Kidney (tissue), 14 donors: ENCODE measurements around the gene VLDLR. TPM values are rescaled to one million over a fixed set of nuclear protein-coding genes. Genes with fewer than 3 reads are reported as not detected.

Source experiments
- DNase-seq, 5 donors: peaks; one replicate each; pipeline ENCODE4 v3.0.0-alpha.2; 2013 to 2020
- FAIRE-seq: peaks from 2 replicates; lab custom pipeline; 2012; peaks lifted over from hg19 to GRCh38; lab: Jason Lieb, UNC
- H3K27ac ChIP-seq, 2 donors: one replicate each; pipeline ENCODE4 v1.7.0; 2013; ENCODE audit warnings: low read depth in 2 of 2, low read length in 2 of 2, inconsistent platforms in 1 of 2
- H3K27me3 ChIP-seq: one replicate; pipeline ENCODE4 v1.7.1; 2013; ENCODE audit warnings: low read length, inconsistent platforms; ENCODE audit not compliant: control insufficient read depth, insufficient read depth
- H3K36me3 ChIP-seq, 3 donors: one replicate each; pipeline versions ENCODE4 v1.7.0 to v1.7.1; 2013; ENCODE audit warnings: low read length in 3 of 3, control low read depth in 1 of 3, inconsistent platforms in 1 of 3; ENCODE audit not compliant: insufficient read depth in 3 of 3, control insufficient read depth in 2 of 3
- H3K4me1 ChIP-seq, 3 donors: one replicate each; pipeline versions ENCODE4 v1.7.0 to v1.7.1; 2013; ENCODE audit warnings: low read length in 3 of 3, inconsistent platforms in 1 of 3, low read depth in 1 of 3; ENCODE audit not compliant: control insufficient read depth in 2 of 3, insufficient read depth in 2 of 3
- H3K4me3 ChIP-seq, 3 donors: one replicate each; pipeline versions ENCODE4 v1.7.0 to v1.8.1; 2013; ENCODE audit warnings: low read length in 3 of 3, control low read depth in 1 of 3, inconsistent platforms in 1 of 3
- H3K9ac ChIP-seq, 3 donors: one replicate each; pipeline versions ENCODE4 v1.7.0 to v1.7.1; 2013; ENCODE audit warnings: low read length in 3 of 3, control low read depth in 1 of 3, inconsistent platforms in 1 of 3
- H3K9me3 ChIP-seq, 3 donors: one replicate each; pipeline versions ENCODE4 v1.7.0 to v1.7.1; 2013; ENCODE audit warnings: low read length in 3 of 3, control low read depth in 1 of 3, inconsistent platforms in 1 of 3; ENCODE audit not compliant: control insufficient read depth in 2 of 3, insufficient read depth in 1 of 3
- CTCF ChIP-seq: IDR thresholded peaks from 3 replicates; pipeline ENCODE4 v1.5.1; 2012; ENCODE audit warnings: mild to moderate bottlenecking, moderate library complexity, borderline replicate concordance; ENCODE audit not compliant: insufficient read depth; ENCODE audit errors: extremely low read depth
- intact Hi-C: fragments of 100-400 bp; cut with DNase I; formaldehyde crosslinking; loops from one replicate; pipeline ENCODE4 v1.11.1; 2022
- polyA plus RNA-seq: library from polyadenylated mRNA; stranded (reverse); fragments of 350-450 nt; fragmentation: Illumina TruSeq; extraction: RNeasy Lipid Tissue Mini Kit (QIAGEN cat#74804); gene quantifications from one replicate; pipeline ENCODE4 v1.2.3, GENCODE V29; 2014; ENCODE audit warnings: low read depth, low replicate concordance; ENCODE audit not compliant: insufficient read depth
- total RNA-seq: library from RNA; stranded (reverse); fragmentation: NEBNext Ultra II Directional; extraction: Animal tissue kit (Norgen Biotek cat#: 25700); gene quantifications from one replicate; pipeline ENCODE4 v1.2.1, GENCODE V29; 2021
- donor health status: control.
- donor health status: control.
- donor health status: control.
- donor health status: control.
- donor health status: control.
- donor health status: DM: yes; HTN: yes; CAD: no.
- donor health status: Normal renal cell carcinoma (clear cell type).

VLDLR gene
- total and polyA plus RNA-seq, 2 donors from 2014 or later: 8.6 to 24.2 TPM

- FAIRE-seq: no peak
- H3K9me3 ChIP-seq: no peaks in the 10 kb centered on the region
- no peak overlapping the region for H3K9ac ChIP-seq
- intact Hi-C loops: no loop called here
- H3K27me3 ChIP-seq: no peaks in the 10 kb centered on the region
- peak in 1 of 5 donors; percentile 40 for DNase-seq
- H3K4me3 ChIP-seq: no peak overlapping the region
- H3K36me3 ChIP-seq: no peaks in the 10 kb centered on the region
- no peak for TF ChIP-seq CTCF
- H3K4me1 ChIP-seq: peaks cover 0 to 4% (median 1%) of the 10 kb centered on the region in 3 donors
- no peak overlapping the region for H3K27ac ChIP-seq
These were observed 8.6 kb downstream of the VLDLR start for GRCh38 chr9:2630158-2630557.

- intact Hi-C loops: no loop called here
- FAIRE-seq (no peak), DNase-seq (no peak)
- Histone ChIP-seq H3K9ac (no peak overlapping the region), H3K27ac (no peak overlapping the region), H3K4me3 (no peak overlapping the region), H3K27me3 (no peaks in the 10 kb centered on the region), H3K36me3 (no peaks in the 10 kb centered on the region), H3K4me1 (peaks cover 0 to 4% (median 0%) of the 10 kb centered on the region in 3 donors), H3K9me3 (no peaks in the 10 kb centered on the region)
- TF ChIP-seq CTCF: no peak
These were observed 9.7 kb downstream of the VLDLR start for GRCh38 chr9:2631263-2631662.

- Histone ChIP-seq H3K9ac (no peak overlapping the region), H3K27ac (no peak overlapping the region), H3K9me3 (no peaks in the 10 kb centered on the region), H3K27me3 (no peaks in the 10 kb centered on the region), H3K4me3 (no peak overlapping the region), H3K36me3 (no peaks in the 10 kb centered on the region), H3K4me1 (peaks cover 0 to 4% (median 0%) of the 10 kb centered on the region in 3 donors)
- TF ChIP-seq CTCF: no peak
- intact Hi-C loops: no loop called here
- DNase-seq (no peak), FAIRE-seq (no peak)
These were observed 12.6 kb downstream of the VLDLR start for GRCh38 chr9:2634153-2634552.

- peaks cover 0 to 4% (median 0%) of the 10 kb centered on the region in 3 donors for H3K4me1 ChIP-seq
- no peak for TF ChIP-seq CTCF
- no peak overlapping the region for H3K9ac ChIP-seq
- no peak overlapping the region for H3K27ac ChIP-seq
- intact Hi-C loops: no loop called here
- H3K4me3 ChIP-seq: no peak overlapping the region
- DNase-seq (no peak), FAIRE-seq (no peak)
- no peaks in the 10 kb centered on the region for H3K36me3 ChIP-seq
- no peaks in the 10 kb centered on the region for H3K27me3 ChIP-seq
- H3K9me3 ChIP-seq: no peaks in the 10 kb centered on the region
These were observed 13.2 kb downstream of the VLDLR start for GRCh38 chr9:2634818-2635217.
